H9 (cell line): ENCODE measurements around the gene MLANA. TPM values are rescaled to one million over a fixed set of nuclear protein-coding genes. Genes with fewer than 3 reads are reported as not detected.

ENCODE experiments used
- DNase-seq: peaks from one replicate; pipeline ENCODE4 v3.0.0-alpha.2; 2017
- H2AFZ ChIP-seq: one replicate; pipeline ENCODE4 v1.6.1; 2013; ENCODE audit warnings: mild to moderate bottlenecking, low read length, control low read depth, moderate library complexity
- H2AK5ac ChIP-seq: 2 replicates; pipeline ENCODE4 v1.6.1; 2013; ENCODE audit warnings: low read length, control low read depth, mixed read lengths; ENCODE audit not compliant: insufficient read length
- H2BK120ac ChIP-seq: one replicate; pipeline ENCODE4 v1.6.1; 2013; ENCODE audit warnings: low read depth, mild to moderate bottlenecking, low read length, control low read depth, inconsistent platforms; ENCODE audit not compliant: poor library complexity, severe bottlenecking
- H2BK12ac ChIP-seq: 2 replicates; pipeline ENCODE4 v1.6.1; 2013; ENCODE audit warnings: low read length, control low read depth, mixed read lengths, low read depth; ENCODE audit not compliant: insufficient read length
- H2BK15ac ChIP-seq: 2 replicates; pipeline ENCODE4 v1.6.1; 2013; ENCODE audit warnings: low read depth, low read length, control low read depth
- H2BK20ac ChIP-seq: one replicate; pipeline ENCODE4 v1.6.1; 2013; ENCODE audit warnings: low read depth, mild to moderate bottlenecking, low read length, control low read depth, inconsistent platforms; ENCODE audit not compliant: poor library complexity, severe bottlenecking
- H2BK5ac ChIP-seq: 2 replicates; pipeline ENCODE4 v1.6.1; 2013; ENCODE audit warnings: low read length, control low read depth, mixed read lengths; ENCODE audit not compliant: insufficient read length
- H3K14ac ChIP-seq: 2 replicates; pipeline ENCODE4 v1.6.1; 2013; ENCODE audit warnings: low read length, control low read depth; ENCODE audit not compliant: insufficient read depth
- H3K18ac ChIP-seq: 2 replicates; pipeline ENCODE4 v1.6.1; 2013; ENCODE audit warnings: low read depth, mild to moderate bottlenecking, mixed read lengths, low read length, control low read depth; ENCODE audit not compliant: insufficient read length
- H3K23ac ChIP-seq: 2 replicates; pipeline ENCODE4 v1.6.1; 2013; ENCODE audit warnings: low read length, control low read depth, mixed read lengths, low read depth; ENCODE audit not compliant: insufficient read length
- H3K23me2 ChIP-seq: 2 replicates; pipeline ENCODE4 v1.6.1; 2013; ENCODE audit warnings: low read depth, mild to moderate bottlenecking, mixed read lengths, low read length, control low read depth; ENCODE audit not compliant: insufficient read length, poor library complexity, severe bottlenecking
- H3K27ac ChIP-seq: 2 replicates; pipeline ENCODE4 v1.5.1; 2013; ENCODE audit warnings: low read length, control low read depth, mixed read lengths, low read depth; ENCODE audit not compliant: insufficient read length
- H3K27me3 ChIP-seq: 2 replicates; pipeline ENCODE4 v1.6.1; 2013; ENCODE audit warnings: low read length, control low read depth, inconsistent platforms; ENCODE audit not compliant: insufficient read depth
- H3K4ac ChIP-seq: 2 replicates; pipeline ENCODE4 v1.6.1; 2013; ENCODE audit warnings: low read depth, mild to moderate bottlenecking, control low read depth, inconsistent platforms, low read length, moderate library complexity
- H3K4me1 ChIP-seq: 2 replicates; pipeline ENCODE4 v1.6.1; 2013; ENCODE audit warnings: low read length, control low read depth, inconsistent platforms; ENCODE audit not compliant: insufficient read depth
- H3K4me2 ChIP-seq: 2 replicates; pipeline ENCODE4 v1.6.1; 2013; ENCODE audit warnings: low read length, control low read depth, mixed read lengths; ENCODE audit not compliant: insufficient read length, insufficient read depth
- H3K56ac ChIP-seq: 2 replicates; pipeline ENCODE4 v1.6.1; 2013; ENCODE audit warnings: low read depth, mild to moderate bottlenecking, mixed read lengths, low read length, control low read depth; ENCODE audit not compliant: insufficient read length
- H3K79me1 ChIP-seq: 2 replicates; pipeline ENCODE4 v1.6.1; 2013; ENCODE audit warnings: low read depth, mild to moderate bottlenecking, moderate library complexity, low read length, control low read depth, inconsistent platforms; ENCODE audit not compliant: insufficient read depth, poor library complexity, severe bottlenecking
- H3K79me2 ChIP-seq: 2 replicates; pipeline ENCODE4 v1.6.1; 2013; ENCODE audit warnings: low read length, control low read depth, inconsistent platforms; ENCODE audit not compliant: insufficient read depth
- H3K9ac ChIP-seq: 2 replicates; pipeline ENCODE4 v1.6.1; 2013; ENCODE audit warnings: low read length, control low read depth, mixed read lengths; ENCODE audit not compliant: insufficient read length; ENCODE audit errors: extremely low read depth
- H3K9me3 ChIP-seq: one replicate; pipeline ENCODE4 v1.6.1; 2013; ENCODE audit warnings: low read depth, low read length, inconsistent platforms; ENCODE audit not compliant: control insufficient read depth
- H3T11ph ChIP-seq: one replicate; pipeline ENCODE4 v1.6.1; 2013; ENCODE audit warnings: mild to moderate bottlenecking, low read length, control low read depth, inconsistent platforms
- H4K20me1 ChIP-seq: one replicate; pipeline ENCODE4 v1.6.1; 2013; ENCODE audit not compliant: control insufficient read depth, insufficient read length, insufficient read depth
- H4K5ac ChIP-seq: 2 replicates; pipeline ENCODE4 v1.6.1; 2013; ENCODE audit warnings: low read depth, mild to moderate bottlenecking, mixed read lengths, low read length, control low read depth; ENCODE audit not compliant: insufficient read length
- H4K8ac ChIP-seq: replicated peaks from 2 replicates; pipeline ENCODE4 v1.6.1; 2013; ENCODE audit warnings: low read length, control low read depth, mixed read lengths, low read depth; ENCODE audit not compliant: insufficient read length
- H4K91ac ChIP-seq: 2 replicates; pipeline ENCODE4 v1.6.1; 2013; ENCODE audit warnings: low read depth, mild to moderate bottlenecking, moderate library complexity, mixed read lengths, low read length, control low read depth; ENCODE audit not compliant: insufficient read length
- H3K27ac Mint-ChIP-seq, 3 experiments: 2 replicates in 2 of 3; 3 replicates in 1 of 3; pipeline ENCODE4 v1.8.0; 2020 to 2021; ENCODE audit warnings: mixed read lengths in 3 of 3, mild to moderate bottlenecking in 1 of 3, moderate library complexity in 1 of 3
- H3K27me3 Mint-ChIP-seq: 2 replicates; pipeline ENCODE4 v1.8.0; 2021; ENCODE audit warnings: low read depth, mild to moderate bottlenecking, moderate library complexity, mixed read lengths
- H3K36me3 Mint-ChIP-seq, 3 experiments: 2 replicates in 2 of 3; 3 replicates in 1 of 3; pipeline ENCODE4 v1.8.0; 2020 to 2021; ENCODE audit warnings: low read depth in 3 of 3, mixed read lengths in 3 of 3; ENCODE audit not compliant: insufficient read depth in 1 of 3
- H3K4me1 Mint-ChIP-seq, 2 experiments: 2 replicates each; pipeline ENCODE4 v1.8.0; 2020; ENCODE audit warnings: mixed read lengths in 2 of 2
- H3K4me3 Mint-ChIP-seq, 2 experiments: 2 replicates in 1 of 2; 3 replicates in 1 of 2; pipeline ENCODE4 v1.8.0; 2020 to 2021; ENCODE audit warnings: mild to moderate bottlenecking in 2 of 2, mixed read lengths in 2 of 2, moderate library complexity in 1 of 2
- H3K9me3 Mint-ChIP-seq, 2 experiments: 2 replicates in 1 of 2; 3 replicates in 1 of 2; pipeline ENCODE4 v1.8.0; 2020; ENCODE audit warnings: mild to moderate bottlenecking in 2 of 2, mixed read lengths in 2 of 2, moderate library complexity in 1 of 2
- WGBS: extraction: QIAGEN DNeasy Blood & Tissue Kit; methylation state at CpG from one replicate; pipeline ENCODE4 v1.1.7; 2013; ENCODE audit warnings: missing lambda C conversion rate, low lambda C conversion rate, mixed read lengths; ENCODE audit not compliant: insufficient read length; ENCODE audit errors: extremely low coverage; 5-methylcytosine and 5-hydroxymethylcytosine counted together
- total RNA-seq: library from RNA; stranded (reverse); gene quantifications from 2 replicates; pipeline ENCODE4 v1.2.1, GENCODE V29; 2021
- TF ChIP-seq, protein P1 (sequence below): fragments of 200-600 bp; sonication (generic); conservative IDR thresholded peaks from 3 replicates; pipeline ENCODE4 v1.8.0; 2021; ENCODE audit warnings: antibody characterized with exemption, mild to moderate bottlenecking

Gene MLANA
- total RNA-seq, 1 experiment from 2014 or later = not detected

DNA sequence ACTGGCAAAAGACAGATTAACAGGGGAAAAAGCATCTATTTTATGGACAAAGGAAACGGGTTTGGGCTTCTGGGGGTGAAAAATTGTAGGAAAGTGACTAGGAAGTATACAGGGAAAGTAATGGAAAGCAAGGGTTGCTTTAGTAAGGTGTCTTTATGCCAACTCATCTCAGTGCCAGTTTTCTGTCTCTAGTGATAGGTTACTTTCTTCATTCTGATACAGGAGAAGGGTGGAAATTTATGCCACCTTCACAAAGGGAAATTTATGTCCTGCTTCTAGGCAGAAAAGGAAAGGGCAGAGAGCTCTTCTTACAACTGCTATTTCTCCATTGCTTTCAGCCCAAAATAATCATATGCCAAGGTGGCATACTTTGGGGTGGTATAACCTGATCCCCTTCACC is 37.7 kb upstream of the MLANA start:
- H3K9me3 Mint-ChIP-seq = no peaks in the 10 kb centered on the region
- Histone ChIP-seq H4K5ac (no peak overlapping the region), H2BK120ac (no peak overlapping the region)

More for the DNA sequence above, 37.7 kb upstream of the MLANA start:
- Histone ChIP-seq H3K18ac (no peak overlapping the region), H3K4me1 (no peaks in the 10 kb centered on the region), H4K20me1 (no peaks in the 10 kb centered on the region), H3K4ac (no peak overlapping the region), H3K23ac (no peak overlapping the region), H3K9ac (no peak overlapping the region), H2BK15ac (no peak overlapping the region), H3K9me3 (no peaks in the 10 kb centered on the region), H2BK5ac (no peak overlapping the region), H3K27me3 (no peaks in the 10 kb centered on the region), H3K56ac (no peak overlapping the region), H4K91ac (no peak overlapping the region), H2BK12ac (no peak overlapping the region), H3K4me2 (no peak overlapping the region), H3K23me2 (no peaks in the 10 kb centered on the region), H3K14ac (no peak overlapping the region), H3T11ph (no peak overlapping the region), H2BK20ac (no peak overlapping the region), H3K27ac (no peak overlapping the region), H4K8ac (no peak overlapping the region), H2AFZ (no peak overlapping the region), H3K79me2 (no peaks in the 10 kb centered on the region), H3K79me1 (no peaks in the 10 kb centered on the region), H2AK5ac (no peak overlapping the region)
- H3K4me1 Mint-ChIP-seq = peaks cover 0 to 2% of the 10 kb centered on the region in 2 experiments; a peak in 2 of 4 replicates
- no peaks in the 10 kb centered on the region for H3K36me3 Mint-ChIP-seq
- WGBS = no CpG with 5 or more reads among the region's 1 CpG
- no peak overlapping the region for H3K4me3 Mint-ChIP-seq
- peaks cover 1% of the 10 kb centered on the region for H3K27me3 Mint-ChIP-seq
- H3K27ac Mint-ChIP-seq = no peak overlapping the region
- no peak for DNase-seq
- TF ChIP-seq, protein P1, sequence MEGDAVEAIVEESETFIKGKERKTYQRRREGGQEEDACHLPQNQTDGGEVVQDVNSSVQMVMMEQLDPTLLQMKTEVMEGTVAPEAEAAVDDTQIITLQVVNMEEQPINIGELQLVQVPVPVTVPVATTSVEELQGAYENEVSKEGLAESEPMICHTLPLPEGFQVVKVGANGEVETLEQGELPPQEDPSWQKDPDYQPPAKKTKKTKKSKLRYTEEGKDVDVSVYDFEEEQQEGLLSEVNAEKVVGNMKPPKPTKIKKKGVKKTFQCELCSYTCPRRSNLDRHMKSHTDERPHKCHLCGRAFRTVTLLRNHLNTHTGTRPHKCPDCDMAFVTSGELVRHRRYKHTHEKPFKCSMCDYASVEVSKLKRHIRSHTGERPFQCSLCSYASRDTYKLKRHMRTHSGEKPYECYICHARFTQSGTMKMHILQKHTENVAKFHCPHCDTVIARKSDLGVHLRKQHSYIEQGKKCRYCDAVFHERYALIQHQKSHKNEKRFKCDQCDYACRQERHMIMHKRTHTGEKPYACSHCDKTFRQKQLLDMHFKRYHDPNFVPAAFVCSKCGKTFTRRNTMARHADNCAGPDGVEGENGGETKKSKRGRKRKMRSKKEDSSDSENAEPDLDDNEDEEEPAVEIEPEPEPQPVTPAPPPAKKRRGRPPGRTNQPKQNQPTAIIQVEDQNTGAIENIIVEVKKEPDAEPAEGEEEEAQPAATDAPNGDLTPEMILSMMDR = no peak
